ENCODE measurements around the gene ANTXR1. TPM values are rescaled to one million over a fixed set of nuclear protein-coding genes. Genes with fewer than 3 reads are reported as not detected.

Gene ANTXR1
- total and polyA plus RNA-seq, 9 of the 15 experiments (the other 6 are each of a cell fraction or from before 2014, with no cell fraction given), result 0.07 to 1.00 (median 0.54) TPM

- TF ChIP-seq PBX2 (CRISPR knock-in tag; IDR thresholded peaks at IDR 0.05; ENCODE audit: low read depth) (no peak), PBX2 (tag; conservative IDR thresholded peaks at IDR 0.05; ENCODE audit: low read depth) (no peak), CBFA2T3 (IDR thresholded peaks at IDR 0.05) (peak; percentile 39; the same call in 1 of the 2 replicates), RCOR1 (IDR thresholded peaks at IDR 0.05; ENCODE audit: borderline replicate concordance in 1 of 2, low read depth in 2 of 2, low read length in 2 of 2) (peak in 1 of 2 experiments; percentile 79; a peak in 2 of 4 replicates), ZNF592 (IDR thresholded peaks at IDR 0.05) (no peak), TEAD2 (tag; IDR thresholded peaks at IDR 0.05) (no peak), NCOA2 (IDR thresholded peaks at IDR 0.05; ENCODE audit: partially characterized antibody in 2 of 2) (no peak), FOSL1 (tag; conservative IDR thresholded peaks at IDR 0.05) (peak; percentile 51), MAX (CRISPR knock-in tag; IDR thresholded peaks at IDR 0.05) (no peak), TFAP4 (CRISPR knock-in tag; IDR thresholded peaks at IDR 0.05; ENCODE audit: borderline replicate concordance) (peak; percentile 64; the same call in 1 of the 2 replicates), ERF (CRISPR knock-in tag; IDR thresholded peaks at IDR 0.05) (no peak), TBL1XR1 (IDR thresholded peaks at IDR 0.05; ENCODE audit: low read length in 2 of 2) (peak in 1 of 2 experiments; percentile 12; a peak in 1 of 4 replicates), KLF1 (tag; IDR thresholded peaks at IDR 0.05) (no peak), UBTF (IDR thresholded peaks at IDR 0.05; ENCODE audit: borderline replicate concordance in 1 of 2, low read depth in 2 of 2, low read length in 2 of 2) (0 out of 4 replicates have a peak, but pooled peaks of 1 of the 2 experiments have one; percentile 26), CBX5 (IDR thresholded peaks at IDR 0.05; ENCODE audit: borderline replicate concordance, low read depth) (0 out of 2 replicates have a peak, but pooled peaks have one; percentile 10), NRF1 (conservative IDR thresholded peaks at IDR 0.05 in 1 of 2, IDR thresholded peaks at IDR 0.05 in 1 of 2) (peak in 1 of 2 experiments; percentile 29; a peak in 1 of 4 replicates)
These were observed 164.2 kb downstream of the ANTXR1 start (continued) for GRCh38 chr2:69177063-69177771.
